Stimulated activated CD4-positive, alpha-beta T cell treated with anti-CD3 and anti-CD28 coated beads, Interleukin-2, amount 100 ng/mL, for 48 hours (primary cell): Measurements from ENCODE around the gene MUC21.
"Not testable (repeated sequence)": the region's sequence is repeated elsewhere in the genome, so short reads cannot be mapped to it uniquely, and the experiment has no call there.

Experiments used
- DNase-seq, 2 donors: peaks; one replicate each; pipeline ENCODE4 v3.0.0-alpha.2; 2020

Gene MUC21

GRCh38 chr6:30983439-30983838 lies at the start of gene MUC21:
MUC21 (plus strand) TSS chr6:30983718; CDS start chr6:30983959, 241 bp downstream.
- no peak for DNase-seq

DNA sequence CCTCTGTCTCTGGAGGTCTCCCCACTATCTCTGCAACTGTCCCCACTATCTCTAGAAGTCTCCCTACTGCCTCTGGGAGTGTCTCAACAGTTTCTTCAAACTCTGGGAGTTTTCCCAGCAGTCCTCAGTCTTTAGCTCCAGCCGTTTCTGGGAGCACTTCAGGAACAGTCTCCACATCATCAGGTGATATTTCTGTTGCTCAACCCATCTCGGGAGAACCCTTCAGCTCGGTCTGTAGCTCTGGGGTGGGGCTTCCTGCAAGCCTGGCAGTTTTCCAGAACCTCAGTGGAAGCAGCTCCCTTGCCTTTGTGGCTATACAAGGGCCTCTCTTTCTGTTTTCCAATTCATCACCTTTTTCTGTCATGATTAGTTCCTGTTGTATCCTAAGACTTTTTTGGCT lies 48.5 kb upstream of the MUC21 start:
- no peak for DNase-seq

DNA sequence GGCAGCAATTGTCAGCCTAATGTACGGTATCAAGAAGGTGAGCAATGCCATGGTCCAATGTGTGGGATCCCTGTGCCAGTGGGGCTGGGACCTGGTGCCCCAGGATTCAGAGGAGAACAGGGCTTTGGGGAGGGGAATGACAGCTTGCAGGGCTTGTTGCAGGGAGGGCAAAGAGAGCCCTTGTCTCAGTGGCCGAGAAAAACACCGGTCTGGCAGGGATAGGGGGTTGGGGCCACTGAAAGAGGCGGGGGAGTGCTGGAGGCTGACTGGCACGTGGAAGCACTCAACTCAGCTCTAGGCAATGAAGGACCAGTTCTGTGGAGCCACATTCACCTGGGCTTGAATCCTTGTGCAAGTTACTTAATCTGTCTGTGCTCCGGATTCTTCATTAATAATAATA lies 46.3 kb upstream of the MUC21 start:
- no peak for DNase-seq

- DNase-seq, result no peak
Observed at GRCh38 chr6:30938730-30939129, 44.8 kb upstream of the MUC21 start.

GRCh38 chr6:30939473-30939872 lies 44.0 kb upstream of the MUC21 start:
- no peak for DNase-seq

DNA sequence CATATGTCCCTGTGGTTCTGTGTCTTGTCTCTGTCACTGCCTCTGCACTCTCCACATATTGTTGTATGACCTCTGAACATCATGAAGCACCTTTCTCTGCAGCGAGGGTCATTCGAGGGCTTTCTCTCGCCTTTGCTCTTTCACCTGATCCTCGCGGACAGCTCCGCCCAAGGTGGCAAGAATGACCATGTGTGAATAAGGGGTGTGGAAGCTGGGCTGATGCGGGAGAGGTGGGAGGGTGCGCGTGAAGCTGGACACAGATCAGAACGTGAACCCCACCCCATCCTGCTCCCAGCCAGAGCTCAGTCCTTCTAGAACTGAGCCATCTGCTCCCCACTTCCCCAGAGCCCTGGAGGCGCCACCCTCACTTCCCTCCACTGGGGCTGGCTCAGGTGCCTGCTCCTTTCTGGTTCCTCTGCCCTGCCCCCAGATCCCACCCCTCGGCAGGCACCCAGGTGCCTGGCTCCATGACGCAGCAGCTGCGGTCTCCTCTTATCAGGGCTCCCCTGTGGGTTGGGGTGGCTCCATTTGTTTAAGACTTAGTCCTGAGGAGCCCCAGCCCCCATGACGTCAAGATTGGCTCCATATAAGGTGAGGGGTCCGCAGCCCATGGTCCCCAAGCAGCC lies 43.0 kb upstream of the MUC21 start, which contains the start of gene MUCL3:
MUCL3 (plus strand) TSS at position 613 of the 626 bp plus-strand sequence. CDS start 27 bp downstream, outside the sequence.
- DNase-seq, result no peak

DNA sequence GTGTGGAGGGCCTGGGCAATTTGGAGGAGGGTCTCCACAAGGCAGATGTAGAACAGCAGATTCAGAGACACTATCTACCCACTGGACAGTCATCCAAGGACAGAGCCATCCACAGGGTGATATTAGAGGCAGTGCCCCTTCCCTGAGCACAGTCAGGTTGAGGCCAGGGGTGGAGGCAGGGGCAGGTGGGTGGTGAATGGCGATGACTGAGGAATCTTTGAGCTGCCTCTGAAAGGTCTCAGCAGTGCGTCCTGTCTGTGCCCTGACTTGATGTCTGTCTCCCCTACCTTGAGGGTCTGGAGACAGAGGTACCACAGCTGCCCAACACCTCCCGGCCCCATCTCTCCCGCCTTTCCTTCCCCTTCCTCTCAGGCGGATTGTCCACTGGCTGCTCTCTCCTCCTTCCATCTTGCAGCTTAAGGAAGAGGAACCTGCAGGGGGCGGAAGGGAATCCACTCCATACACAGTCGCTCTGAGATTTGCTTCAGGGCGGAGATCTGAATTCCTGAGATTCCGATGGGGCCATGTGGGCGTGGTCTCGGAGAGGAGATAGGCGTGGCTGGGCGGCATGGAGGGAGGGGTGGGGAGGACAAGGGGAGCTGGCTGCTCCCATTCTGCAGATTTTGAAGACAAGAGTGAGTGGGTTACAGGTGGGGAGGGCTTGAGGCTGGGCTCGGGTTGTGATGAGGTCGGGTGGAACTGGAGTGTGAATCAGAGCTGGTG lies 41.0 kb upstream of the MUC21 start:
- no peak for DNase-seq

DNA sequence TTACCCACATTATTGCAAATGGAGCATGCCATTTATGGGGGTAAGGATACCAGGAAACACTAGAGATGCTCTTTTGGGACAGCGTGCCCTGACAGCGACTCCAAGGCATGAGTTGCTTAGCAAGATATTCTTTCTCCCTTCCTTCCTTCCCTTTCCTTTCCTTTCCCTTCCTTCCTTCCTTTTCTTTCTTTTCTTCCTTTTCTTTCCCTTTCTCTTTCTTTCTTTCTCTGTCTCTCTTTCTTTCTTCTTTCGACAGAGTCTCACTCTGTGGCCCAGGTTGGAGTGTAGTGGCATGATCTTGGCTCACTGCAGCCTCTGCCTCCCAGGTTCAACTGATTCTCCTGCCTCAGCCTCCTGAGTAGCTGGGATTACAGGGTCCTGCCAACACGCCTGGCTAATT lies 39.5 kb upstream of the MUC21 start:
- DNase-seq, result no peak

DNA sequence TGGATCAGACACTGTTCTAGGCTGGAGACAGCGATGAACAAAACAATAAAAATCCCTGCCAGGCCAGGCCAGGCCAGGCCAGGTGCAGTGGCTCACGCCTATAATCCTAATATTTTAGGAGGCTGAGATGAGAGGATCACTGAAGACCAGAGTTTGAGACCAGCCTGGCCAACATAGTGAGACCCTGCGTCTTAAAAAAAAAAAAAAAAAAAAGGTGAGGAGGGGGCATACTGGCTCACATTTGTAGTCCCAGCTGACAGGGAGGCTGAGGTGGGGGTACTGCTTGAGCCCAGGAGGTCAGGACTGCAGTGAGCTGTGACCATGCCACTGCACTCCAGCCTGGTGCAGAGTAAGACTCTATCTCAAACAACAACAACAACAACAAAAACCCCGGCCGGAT lies 38.2 kb upstream of the MUC21 start:
- DNase-seq, result no peak

GRCh38 chr6:30947231-30947630 lies 36.3 kb upstream of the MUC21 start:
- no peak for DNase-seq

DNA sequence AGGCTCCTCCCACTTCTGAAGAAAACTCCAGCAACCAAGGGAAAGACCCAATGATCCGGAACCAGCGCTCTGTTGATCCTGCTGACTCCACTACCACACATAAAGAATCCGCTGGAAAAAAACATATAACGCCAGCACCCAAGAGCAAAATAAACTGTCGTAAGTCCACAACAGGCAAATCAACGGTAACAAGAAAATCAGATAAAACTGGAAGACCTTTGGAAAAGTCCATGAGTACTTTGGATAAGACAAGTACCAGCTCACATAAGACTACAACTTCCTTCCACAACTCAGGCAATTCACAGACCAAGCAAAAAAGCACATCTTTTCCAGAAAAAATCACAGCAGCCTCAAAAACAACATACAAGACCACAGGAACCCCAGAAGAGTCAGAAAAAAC lies 34.7 kb upstream of the MUC21 start:
- DNase-seq, result no peak

DNA sequence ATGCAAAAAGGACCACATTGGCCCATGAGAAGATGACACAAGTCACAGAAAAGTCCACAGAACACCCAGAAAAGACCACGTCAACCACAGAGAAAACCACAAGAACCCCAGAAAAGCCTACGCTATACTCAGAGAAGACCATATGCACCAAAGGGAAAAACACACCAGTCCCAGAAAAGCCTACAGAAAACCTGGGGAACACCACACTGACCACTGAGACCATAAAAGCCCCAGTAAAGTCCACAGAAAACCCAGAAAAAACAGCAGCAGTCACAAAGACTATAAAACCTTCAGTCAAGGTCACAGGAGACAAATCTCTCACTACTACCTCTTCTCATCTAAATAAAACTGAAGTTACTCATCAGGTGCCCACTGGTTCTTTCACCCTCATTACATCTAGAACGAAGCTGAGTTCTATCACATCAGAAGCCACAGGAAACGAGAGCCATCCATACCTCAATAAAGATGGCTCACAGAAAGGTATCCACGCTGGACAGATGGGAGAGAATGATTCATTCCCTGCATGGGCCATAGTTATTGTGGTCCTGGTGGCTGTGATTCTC lies 31.5 kb upstream of the MUC21 start:
- DNase-seq, result no peak

DNA sequence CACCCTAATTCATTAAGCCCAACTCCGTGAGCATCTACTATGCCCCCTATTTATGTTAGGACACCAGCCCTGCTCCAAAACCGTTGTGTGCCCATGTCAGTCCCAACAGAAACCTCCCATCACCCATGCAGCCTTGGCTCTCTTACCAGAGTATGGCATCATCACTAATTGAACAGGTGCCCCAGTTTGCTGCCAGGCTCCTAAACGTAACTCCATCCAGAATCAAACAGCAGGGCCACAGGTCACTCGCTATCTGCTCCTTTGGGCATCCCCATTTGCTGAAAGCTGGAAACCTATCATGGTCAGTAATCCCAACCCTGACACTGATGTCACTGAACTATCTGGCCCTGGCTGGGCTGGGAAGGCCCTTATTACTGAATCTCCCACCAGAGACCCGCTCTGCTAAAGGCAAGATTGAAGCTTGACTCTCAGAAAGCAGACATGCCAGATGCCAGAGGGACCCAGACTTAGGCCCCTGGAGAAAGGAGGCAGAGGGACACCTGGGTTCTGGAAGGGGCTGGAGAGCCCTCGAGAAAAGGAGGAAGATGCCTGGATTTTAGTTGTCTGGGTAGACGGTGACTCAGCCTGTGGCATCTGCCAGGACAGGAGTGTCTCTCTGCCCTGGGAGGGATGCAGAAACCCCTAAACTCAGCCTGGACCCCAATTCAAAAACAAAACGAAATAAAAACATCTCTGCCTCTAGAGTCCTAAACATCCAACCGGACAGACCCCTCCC lies 28.7 kb upstream of the MUC21 start:
- no peak for DNase-seq

DNA sequence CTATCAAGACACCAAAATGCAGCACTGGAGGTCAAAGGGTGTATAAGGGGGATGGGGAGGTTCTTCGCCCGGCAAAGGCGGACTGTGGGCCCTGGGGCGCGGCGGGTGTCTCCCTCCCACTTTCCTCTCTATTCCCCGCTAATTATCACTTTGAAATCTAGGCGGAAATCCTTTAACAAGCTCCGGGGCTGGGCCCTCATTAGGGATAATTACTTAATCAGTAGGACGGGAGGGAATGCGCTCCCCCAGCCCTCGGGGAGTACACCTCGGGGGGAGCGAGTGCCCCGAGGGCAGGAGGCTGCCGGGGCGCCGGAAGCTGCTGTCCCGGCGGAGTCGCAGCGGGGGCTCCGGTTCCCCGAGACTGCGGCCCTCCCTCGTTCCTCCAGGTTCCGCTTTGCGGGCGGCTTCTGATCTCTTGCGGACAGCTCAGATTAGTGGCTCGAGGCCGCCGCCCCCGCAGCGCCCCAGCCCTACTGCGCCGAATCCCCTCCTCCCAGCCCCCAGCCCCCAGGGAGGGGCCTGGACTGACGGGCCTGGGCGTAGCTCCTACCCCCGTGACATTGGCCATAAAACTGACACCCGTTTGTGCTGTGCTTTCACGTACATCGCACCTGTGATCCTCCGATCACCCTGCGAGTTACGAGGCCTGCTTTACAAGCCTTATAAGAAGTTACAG lies 28.0 kb upstream of the MUC21 start:
- peak; percentile 56 to 71 for DNase-seq

DNA sequence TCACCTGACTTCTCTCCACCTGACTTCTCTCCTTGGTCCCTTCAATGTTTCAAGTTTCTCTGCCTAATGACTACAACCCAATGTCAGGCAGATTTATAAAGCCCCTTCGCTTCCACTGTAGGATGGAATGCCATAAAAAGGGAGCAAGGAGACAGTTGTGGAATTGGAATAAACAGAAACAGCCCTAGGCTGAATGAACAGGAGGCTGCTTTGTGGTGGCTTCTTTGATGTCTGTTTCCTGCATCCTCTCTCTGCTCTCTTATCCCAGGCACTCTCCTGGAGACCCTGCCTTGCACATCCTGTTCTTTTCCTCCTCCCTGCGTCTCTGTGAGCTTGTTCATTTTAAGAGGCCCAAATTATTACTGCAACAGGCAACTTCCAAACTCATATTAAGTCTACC lies 25.8 kb upstream of the MUC21 start:
- no peak for DNase-seq

- DNase-seq, result no peak
Observed at GRCh38 chr6:30960907-30961673, 22.4 kb upstream of the MUC21 start.

DNA sequence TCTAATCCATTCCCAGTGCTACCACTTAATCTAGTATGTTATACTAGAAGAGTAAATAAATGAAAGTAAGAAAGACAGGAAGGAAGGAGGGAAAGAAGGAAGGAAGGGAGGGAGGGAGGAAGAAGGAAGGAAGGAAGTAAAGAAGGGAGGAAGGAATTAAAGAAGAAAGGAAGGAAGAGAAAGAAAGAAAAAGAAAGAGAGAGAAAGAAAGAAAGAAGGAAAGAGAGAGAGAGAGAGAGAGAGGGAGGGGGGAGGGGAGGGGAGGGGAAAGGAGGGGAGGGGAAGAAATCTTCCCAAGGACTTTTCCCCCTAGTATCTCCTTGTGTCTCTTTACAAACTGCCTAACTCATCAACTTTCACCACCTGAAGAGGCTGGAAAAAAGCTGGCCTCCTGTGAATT lies 20.8 kb upstream of the MUC21 start:
- DNase-seq, result no peak

DNA sequence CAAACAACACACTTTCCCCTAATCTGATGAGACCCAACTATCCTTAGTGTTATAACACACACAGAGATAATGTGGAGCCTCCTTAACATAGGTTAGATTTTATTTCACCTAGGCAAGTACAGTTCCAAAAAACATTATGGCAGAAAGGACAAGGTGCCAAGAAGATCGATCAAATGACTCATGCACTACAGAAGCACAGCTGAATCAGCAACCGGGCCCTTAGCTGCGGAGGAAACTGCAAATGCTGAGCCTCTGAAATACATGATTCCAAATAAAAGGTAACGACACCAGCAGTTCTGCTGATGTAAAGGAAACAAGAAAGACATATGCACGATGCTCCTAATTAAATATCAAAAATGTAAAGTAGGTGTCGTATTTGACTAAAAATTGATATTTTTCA lies 19.9 kb upstream of the MUC21 start:
- no peak for DNase-seq

DNA sequence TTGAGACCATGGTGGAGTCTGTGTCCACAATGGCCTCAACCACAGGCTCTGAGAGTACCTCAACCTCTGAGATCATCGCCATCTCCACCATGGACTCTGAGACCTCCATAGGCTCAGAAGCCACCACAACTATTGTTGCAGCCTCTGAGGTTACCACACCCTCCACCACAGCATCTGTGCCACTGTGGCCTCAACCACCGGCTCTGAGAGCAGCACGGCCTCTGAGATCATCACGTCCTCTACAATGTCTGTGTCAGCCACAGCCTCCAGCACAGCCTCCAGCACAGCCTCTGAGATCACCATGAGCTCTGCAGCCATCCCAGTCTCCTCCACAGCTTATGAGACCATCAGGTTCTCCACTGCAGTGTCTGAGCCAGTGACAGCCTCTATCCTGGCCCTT lies 19.4 kb upstream of the MUC21 start:
- DNase-seq, result no peak

DNA sequence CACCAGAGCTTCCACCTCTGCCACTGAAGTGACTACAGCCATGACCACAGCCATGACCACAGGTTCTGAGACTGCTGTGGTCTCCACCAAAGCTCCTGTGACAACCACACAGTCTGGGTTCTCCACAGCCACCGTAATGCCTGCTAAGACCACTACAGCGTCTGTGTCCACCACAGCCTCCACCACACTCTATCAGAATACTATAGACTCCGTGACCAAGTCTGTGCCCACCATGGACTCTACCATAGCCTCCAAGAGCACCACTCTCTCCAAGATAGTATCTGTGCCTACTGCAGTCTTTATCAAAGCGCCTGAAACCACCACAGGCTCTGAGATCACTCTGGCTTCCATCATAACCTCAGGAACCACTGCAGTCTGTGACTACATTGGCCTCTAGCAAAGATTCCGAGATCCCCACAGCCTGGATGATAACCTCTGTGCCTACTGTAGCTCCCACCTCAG lies 18.3 kb upstream of the MUC21 start:
- DNase-seq, result no peak

- no peak for DNase-seq
Observed at GRCh38 chr6:30966154-30966553, 17.4 kb upstream of the MUC21 start.

DNA sequence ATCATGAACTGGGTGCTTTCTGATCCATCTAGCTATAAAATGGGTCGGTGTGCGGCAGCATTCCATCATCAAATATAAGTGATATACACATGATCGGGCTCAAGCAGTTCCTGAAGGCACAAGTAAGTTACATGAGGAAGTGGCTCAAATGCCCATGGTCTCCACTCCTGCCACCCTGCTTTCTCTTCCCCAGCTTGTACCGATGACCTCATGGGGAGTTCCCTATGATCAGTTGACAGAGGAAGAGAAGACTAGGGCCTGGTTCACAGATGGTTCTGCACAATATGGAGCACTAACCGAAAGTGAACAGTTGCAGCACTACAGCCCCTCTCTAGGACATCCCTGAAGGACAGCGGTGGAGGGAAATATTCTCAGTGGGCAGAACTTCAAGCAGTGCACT lies 14.3 kb upstream of the MUC21 start:
- not testable (repeated sequence) for DNase-seq
